SK-N-MC (cell line): ENCODE data around the gene PTH2R.

Experiments used
- DNase-seq: peaks from one replicate; pipeline ENCODE4 v3.0.0-alpha.2; 2011; ENCODE audit warnings: low read depth, low spot score
- H3K27ac ChIP-seq: fragments of 200-600 bp; sonication (generic); 2 replicates; pipeline ENCODE4 v1.5.1; 2016; ENCODE audit warnings: mixed run types
- H3K36me3 ChIP-seq: fragments of 200-600 bp; sonication (generic); 2 replicates; pipeline ENCODE4 v1.6.1; 2017; ENCODE audit warnings: antibody characterized with exemption, low read length, mixed read lengths; ENCODE audit not compliant: insufficient read depth
- H3K4me3 ChIP-seq: fragments of 200-600 bp; sonication (generic); 2 replicates; pipeline ENCODE4 v1.5.1; 2016
- H3K9ac ChIP-seq: fragments of 200-600 bp; sonication (generic); 2 replicates; pipeline ENCODE4 v1.8.0; 2017; ENCODE audit warnings: mixed run types, mixed read lengths; ENCODE audit not compliant: insufficient read length
- H3K9me3 ChIP-seq: fragments of 200-600 bp; sonication (generic); 2 replicates; pipeline ENCODE4 v1.6.1; 2017; ENCODE audit warnings: low read depth, mild to moderate bottlenecking, antibody characterized with exemption, low read length, moderate library complexity, mixed read lengths
- EZH2 ChIP-seq: fragments of 200-600 bp; sonication (generic); IDR thresholded peaks from one replicate; pipeline ENCODE4 v1.6.1; 2017; ENCODE audit warnings: antibody characterized with exemption
- FOXP2 ChIP-seq: optimal IDR thresholded peaks from 2 replicates; pipeline ENCODE3; 2011; ENCODE audit warnings: mild to moderate bottlenecking, moderate library complexity; ENCODE audit not compliant: insufficient read depth; ENCODE audit errors: extremely low read length, control extremely low read depth
- POLR2AphosphoS5 ChIP-seq: IDR thresholded peaks from 2 replicates; pipeline ENCODE4 v1.6.1; 2012; ENCODE audit warnings: mild to moderate bottlenecking, low read depth, low read length, borderline replicate concordance

PTH2R gene

DNA sequence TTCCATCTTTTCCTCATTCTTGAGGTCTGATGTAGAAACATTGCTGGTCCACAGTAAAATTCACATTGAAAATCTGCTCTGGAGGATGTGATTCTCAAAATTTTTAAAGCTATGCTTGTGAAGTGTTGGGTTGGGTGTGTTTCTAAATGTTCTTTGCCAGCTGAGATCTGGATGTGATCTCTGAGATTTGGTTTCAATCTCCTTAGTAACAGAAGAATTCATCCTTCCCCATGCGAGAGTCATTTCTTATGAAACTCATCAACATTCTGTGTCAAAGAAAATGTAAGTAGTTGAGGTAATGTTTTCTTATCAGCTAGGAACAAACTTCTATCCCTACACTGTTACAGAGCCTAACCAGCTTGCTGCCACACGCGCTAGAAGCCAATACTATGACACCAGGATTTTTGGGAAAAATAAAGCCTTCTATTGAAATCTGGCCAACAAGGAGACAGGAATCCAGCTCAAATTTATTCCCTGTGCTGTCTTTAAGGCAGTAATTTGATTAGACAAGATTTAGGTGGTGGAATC, 134.9 kb downstream of the PTH2R start:
- no peaks in the 10 kb centered on the region for H3K36me3 ChIP-seq
- H3K27ac ChIP-seq = no peak overlapping the region
- H3K9me3 ChIP-seq = no peaks in the 10 kb centered on the region
- DNase-seq = no peak
- no peak overlapping the region for H3K4me3 ChIP-seq
- no peak overlapping the region for H3K9ac ChIP-seq
- no peak for TF ChIP-seq EZH2
- TF ChIP-seq POLR2AphosphoS5 = no peak
- TF ChIP-seq FOXP2 = no peak

GRCh38 chr2:208541989-208542464, 135.4 kb downstream of the PTH2R start:
- Histone ChIP-seq H3K9me3 (no peaks in the 10 kb centered on the region), H3K4me3 (no peak overlapping the region), H3K27ac (no peak overlapping the region), H3K36me3 (no peaks in the 10 kb centered on the region), H3K9ac (no peak overlapping the region)
- DNase-seq = no peak
- TF ChIP-seq FOXP2 (no peak), POLR2AphosphoS5 (no peak), EZH2 (no peak)

- H3K9me3 ChIP-seq = no peaks in the 10 kb centered on the region
- no peak overlapping the region for H3K9ac ChIP-seq
- no peaks in the 10 kb centered on the region for H3K36me3 ChIP-seq
- no peak overlapping the region for H3K4me3 ChIP-seq
- DNase-seq = no peak
- H3K27ac ChIP-seq = no peak overlapping the region
- TF ChIP-seq FOXP2 (no peak), POLR2AphosphoS5 (no peak), EZH2 (no peak)
Observed at GRCh38 chr2:208542465-208543041, 136.0 kb downstream of the PTH2R start.
